HUES48 (cell line): Measurements from ENCODE around the gene E2F4.
A peak's percentile ranks its signal among the peaks of the same experiment; 100 is the strongest.

ENCODE experiments used
- H3K27ac ChIP-seq: one replicate; pipeline ENCODE4 v1.7.0; 2013; ENCODE audit warnings: low read depth, low read length, inconsistent platforms
- H3K27me3 ChIP-seq: 2 replicates; pipeline ENCODE4 v1.6.1; 2013; ENCODE audit warnings: mild to moderate bottlenecking, low read length; ENCODE audit not compliant: control insufficient read depth, insufficient read depth
- H3K36me3 ChIP-seq: 2 replicates; pipeline ENCODE4 v1.6.1; 2013; ENCODE audit warnings: low read length; ENCODE audit not compliant: control insufficient read depth, insufficient read depth
- H3K4me1 ChIP-seq: 2 replicates; pipeline ENCODE4 v1.6.1; 2013; ENCODE audit warnings: mild to moderate bottlenecking, low read length; ENCODE audit not compliant: control insufficient read depth, insufficient read depth
- H3K4me3 ChIP-seq: 2 replicates; pipeline ENCODE4 v1.5.1; 2013; ENCODE audit warnings: mild to moderate bottlenecking, low read depth, low read length
- H3K9ac ChIP-seq: 2 replicates; pipeline ENCODE4 v1.6.1; 2013; ENCODE audit warnings: mild to moderate bottlenecking, low read depth, low read length, moderate library complexity
- H3K9me3 ChIP-seq: 2 replicates; pipeline ENCODE4 v1.6.1; 2013; ENCODE audit warnings: low read length; ENCODE audit not compliant: control insufficient read depth, insufficient read depth

The E2F4 gene, protein sequence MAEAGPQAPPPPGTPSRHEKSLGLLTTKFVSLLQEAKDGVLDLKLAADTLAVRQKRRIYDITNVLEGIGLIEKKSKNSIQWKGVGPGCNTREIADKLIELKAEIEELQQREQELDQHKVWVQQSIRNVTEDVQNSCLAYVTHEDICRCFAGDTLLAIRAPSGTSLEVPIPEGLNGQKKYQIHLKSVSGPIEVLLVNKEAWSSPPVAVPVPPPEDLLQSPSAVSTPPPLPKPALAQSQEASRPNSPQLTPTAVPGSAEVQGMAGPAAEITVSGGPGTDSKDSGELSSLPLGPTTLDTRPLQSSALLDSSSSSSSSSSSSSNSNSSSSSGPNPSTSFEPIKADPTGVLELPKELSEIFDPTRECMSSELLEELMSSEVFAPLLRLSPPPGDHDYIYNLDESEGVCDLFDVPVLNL

DNA sequence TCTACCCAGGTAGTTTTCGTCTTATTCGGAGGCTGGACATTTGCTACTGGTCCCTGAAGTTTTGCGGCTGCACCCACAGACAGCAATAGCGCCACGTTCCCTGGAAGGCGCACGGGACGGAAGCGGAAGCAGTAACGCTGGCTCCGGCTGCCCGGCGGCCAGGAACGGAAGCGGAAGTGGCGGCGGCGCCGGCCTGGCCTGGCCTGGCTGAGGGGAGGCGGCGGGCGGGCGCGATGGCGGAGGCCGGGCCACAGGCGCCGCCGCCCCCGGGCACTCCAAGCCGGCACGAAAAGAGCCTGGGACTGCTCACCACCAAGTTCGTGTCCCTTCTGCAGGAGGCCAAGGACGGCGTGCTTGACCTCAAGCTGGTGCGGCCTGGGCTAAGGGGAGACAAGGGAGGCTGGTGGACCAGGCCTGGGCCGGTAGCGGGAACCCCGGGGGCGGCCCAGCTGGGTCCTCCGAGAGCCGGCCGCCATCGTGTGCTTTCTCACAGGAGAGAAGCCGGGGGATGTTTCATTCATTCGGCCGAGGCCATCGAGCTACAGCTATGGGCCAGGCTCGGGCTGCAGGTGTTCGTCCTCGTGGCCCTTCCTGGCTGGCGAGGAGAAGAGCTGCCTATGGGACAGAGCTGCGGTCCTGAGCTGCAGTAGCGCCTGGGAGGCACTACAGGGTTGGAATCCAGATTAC is at the start of gene E2F4:
Gene E2F4 (plus strand): TSS at position 161 of the 687 bp plus-strand sequence. CDS start 73 bp downstream, at position 234.
- H3K4me1 ChIP-seq = 0 out of 2 replicates have a peak, but pooled peaks cover 7% of the 10 kb centered on the region
- peak within 1 kb of the TSS; percentile 82 for H3K9ac ChIP-seq
- H3K27me3 ChIP-seq = no peaks in the 10 kb centered on the region
- H3K27ac ChIP-seq = peak within 1 kb of the TSS; percentile 44
- H3K9me3 ChIP-seq = no peaks in the 10 kb centered on the region
- peak within 1 kb of the TSS; percentile 95 for H3K4me3 ChIP-seq
- peaks cover 42% of the 10 kb centered on the region for H3K36me3 ChIP-seq

DNA sequence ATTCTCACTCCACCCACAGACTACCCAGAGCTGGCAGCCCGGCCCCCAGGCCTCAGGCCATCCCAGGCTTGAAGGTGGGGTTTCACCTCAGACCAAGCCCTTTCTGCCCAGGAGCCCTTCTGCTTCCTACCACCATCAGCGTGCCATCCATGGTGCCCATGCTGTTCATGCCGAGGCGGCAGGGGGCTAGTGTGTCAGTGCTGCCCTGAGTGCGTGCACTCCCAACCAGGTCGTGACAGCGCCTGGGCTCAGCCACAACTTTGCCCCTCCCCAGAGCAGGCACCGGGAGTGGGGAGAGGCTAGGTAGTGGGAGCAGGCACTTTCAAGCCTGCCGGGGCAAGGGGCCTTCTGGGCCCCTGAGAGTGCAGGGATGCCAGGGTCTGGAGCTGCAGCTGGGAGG is 49.6 kb upstream of the E2F4 start:
- Histone ChIP-seq H3K4me1 (no peaks in the 10 kb centered on the region), H3K27me3 (no peaks in the 10 kb centered on the region), H3K9me3 (no peaks in the 10 kb centered on the region), H3K4me3 (no peak overlapping the region), H3K9ac (no peak overlapping the region), H3K36me3 (peaks cover 94% of the 10 kb centered on the region), H3K27ac (no peak overlapping the region)

DNA sequence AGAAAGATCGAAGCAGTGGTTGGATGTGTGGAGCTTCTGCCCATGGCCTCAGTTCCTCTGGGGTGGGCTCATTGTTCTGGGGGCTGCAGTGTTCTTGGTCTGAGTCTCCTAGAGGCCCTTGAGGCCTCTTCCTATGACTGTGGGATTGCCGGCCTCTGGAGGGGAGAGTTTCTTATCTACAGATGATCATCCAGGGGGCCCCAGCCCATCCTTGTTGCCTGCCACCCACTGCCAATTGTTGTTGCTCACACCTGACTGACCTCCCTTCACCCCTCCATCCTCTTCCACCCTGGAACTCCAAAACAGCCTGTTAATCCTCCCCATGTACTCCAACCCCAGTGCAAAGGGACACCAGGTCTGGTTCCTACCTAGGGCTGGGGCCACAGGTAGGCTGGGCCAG is 47.0 kb upstream of the E2F4 start:
- H3K4me3 ChIP-seq = no peak overlapping the region
- no peaks in the 10 kb centered on the region for H3K9me3 ChIP-seq
- H3K9ac ChIP-seq = no peak overlapping the region
- no peaks in the 10 kb centered on the region for H3K4me1 ChIP-seq
- no peak overlapping the region for H3K27ac ChIP-seq
- peaks cover 5% of the 10 kb centered on the region; the same call in 1 of the 2 replicates for H3K27me3 ChIP-seq
- peaks cover 90% of the 10 kb centered on the region for H3K36me3 ChIP-seq

DNA sequence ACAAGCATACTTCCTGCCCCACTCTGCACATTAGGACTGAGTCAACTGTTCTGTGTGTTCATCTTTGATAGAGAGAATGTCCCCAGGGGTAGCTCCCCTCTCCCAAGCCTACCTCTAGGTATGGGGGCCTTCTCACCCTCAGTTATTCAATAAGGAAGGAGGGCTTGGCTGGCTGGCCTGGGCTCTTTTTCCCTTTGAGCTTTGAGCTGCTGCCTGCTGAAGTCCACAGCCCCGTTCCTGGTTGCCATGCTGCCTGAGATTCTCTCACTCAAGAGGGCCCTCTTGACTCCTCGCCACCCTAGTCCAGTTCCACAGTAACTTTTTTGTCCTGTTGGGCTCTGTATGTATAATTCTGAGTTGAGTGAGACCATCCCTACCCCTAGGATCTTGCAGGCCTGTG is 46.2 kb upstream of the E2F4 start:
- H3K9ac ChIP-seq = no peak overlapping the region
- H3K27me3 ChIP-seq = peaks cover 6% of the 10 kb centered on the region
- no peaks in the 10 kb centered on the region for H3K4me1 ChIP-seq
- H3K9me3 ChIP-seq = no peaks in the 10 kb centered on the region
- H3K27ac ChIP-seq = no peak overlapping the region
- peaks cover 82% of the 10 kb centered on the region for H3K36me3 ChIP-seq
- H3K4me3 ChIP-seq = no peak overlapping the region

DNA sequence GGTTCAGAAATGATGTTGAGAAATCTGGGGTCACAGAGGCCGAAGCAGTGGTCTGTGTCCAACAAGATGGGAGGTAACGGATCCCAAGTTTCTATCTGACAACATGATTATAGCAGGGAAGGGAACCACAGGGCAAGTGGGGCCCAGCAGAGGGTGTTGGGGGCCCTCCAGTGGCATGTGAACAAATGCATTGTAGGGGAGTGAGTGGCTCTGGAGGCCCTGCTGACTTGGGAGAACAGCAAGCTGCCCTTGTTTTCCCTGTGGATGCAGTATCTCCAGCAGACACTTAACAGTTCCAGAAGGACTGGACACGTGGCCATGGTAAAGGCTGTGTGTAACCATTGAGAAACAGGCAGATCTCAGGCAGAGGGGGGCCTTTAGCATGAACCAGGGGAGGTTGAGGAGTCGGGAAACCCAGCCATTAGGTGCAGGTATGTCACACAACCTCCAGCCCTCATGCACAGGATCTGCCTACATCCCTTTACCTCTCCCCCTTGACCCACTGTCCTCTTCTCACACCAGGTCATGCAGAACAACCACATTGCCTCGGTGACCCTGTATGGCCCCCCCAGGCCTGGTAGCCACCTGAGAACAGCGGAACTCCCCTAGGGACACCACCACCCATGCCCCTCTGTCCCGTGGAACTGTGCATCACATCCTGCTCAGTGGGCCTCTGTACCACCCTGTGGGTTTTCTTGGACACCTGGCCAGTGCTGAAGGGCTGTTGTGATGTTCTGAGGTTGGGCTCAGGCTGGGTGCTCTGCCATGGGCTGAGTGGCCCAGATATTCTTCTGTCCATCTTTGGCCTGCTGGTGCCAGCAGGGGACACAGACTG is 45.2 kb upstream of the E2F4 start:
- H3K27ac ChIP-seq = no peak overlapping the region

DNA sequence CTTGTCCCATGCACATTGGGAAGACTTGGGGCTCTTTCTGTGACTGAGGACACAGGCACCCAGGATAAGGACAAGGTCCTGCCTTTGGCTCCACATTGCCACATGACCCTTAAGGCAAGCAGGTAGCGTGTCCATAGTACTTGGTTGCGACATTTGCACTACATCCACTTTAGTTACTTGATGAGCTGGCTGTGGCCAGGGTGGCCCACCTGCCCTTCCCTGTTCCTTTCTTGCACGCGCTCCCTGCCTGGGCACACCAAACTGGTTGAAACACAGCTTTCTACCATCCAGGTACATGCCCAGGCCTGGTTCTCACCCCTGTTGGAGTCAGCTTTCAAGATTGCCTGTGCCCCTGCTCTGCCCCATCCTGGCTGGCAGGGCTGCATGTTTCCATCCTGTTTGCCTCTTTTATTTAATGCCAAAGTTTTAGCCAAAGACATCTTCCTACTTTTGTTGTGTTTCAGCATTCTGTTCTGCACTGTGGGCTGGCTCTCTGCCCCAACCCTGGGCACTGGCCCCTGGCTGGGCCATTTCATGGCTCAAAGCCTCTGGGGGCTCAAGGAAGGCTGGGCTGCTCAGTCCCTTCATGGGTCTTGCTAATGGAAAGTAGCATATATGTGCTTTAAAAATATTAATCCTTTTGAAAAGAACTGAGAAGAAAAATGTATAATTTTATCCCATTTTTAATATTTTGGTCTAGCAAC is 44.4 kb upstream of the E2F4 start:
- H3K4me3 ChIP-seq = no peak overlapping the region
- no peak overlapping the region for H3K9ac ChIP-seq
- H3K27ac ChIP-seq = no peak overlapping the region
- H3K36me3 ChIP-seq = peaks cover 64% of the 10 kb centered on the region
- H3K4me1 ChIP-seq = no peaks in the 10 kb centered on the region; the same call in 1 of the 2 replicates
- H3K27me3 ChIP-seq = peaks cover 25% of the 10 kb centered on the region
- no peaks in the 10 kb centered on the region for H3K9me3 ChIP-seq

More for the DNA sequence above, 45.2 kb upstream of the E2F4 start:
- Histone ChIP-seq H3K9me3 (no peaks in the 10 kb centered on the region), H3K9ac (no peak overlapping the region), H3K27me3 (peaks cover 16% of the 10 kb centered on the region), H3K4me3 (no peak overlapping the region), H3K36me3 (peaks cover 72% of the 10 kb centered on the region), H3K4me1 (no peaks in the 10 kb centered on the region; the same call in 1 of the 2 replicates)

DNA sequence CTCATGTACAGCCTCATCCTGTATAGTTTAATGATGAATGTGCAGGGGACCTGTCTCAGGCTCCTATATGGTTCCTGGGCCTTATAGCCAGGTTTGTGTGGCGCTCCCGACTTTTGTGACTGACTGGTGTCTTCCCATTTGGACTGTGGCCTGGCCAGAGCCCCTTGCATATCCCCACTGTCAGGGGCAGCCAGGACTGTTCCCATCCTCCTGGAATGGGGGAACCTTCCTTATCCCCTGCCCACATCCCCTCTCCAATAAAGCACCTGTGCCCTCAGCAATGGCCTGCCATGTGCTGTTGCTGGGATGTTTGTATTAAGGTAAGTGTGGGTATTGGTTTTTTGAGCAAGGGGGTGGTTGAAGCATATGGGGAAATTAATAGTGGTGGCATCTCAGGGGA is 43.7 kb upstream of the E2F4 start:
- no peaks in the 10 kb centered on the region; the same call in 1 of the 2 replicates for H3K4me1 ChIP-seq
- no peak overlapping the region for H3K9ac ChIP-seq
- no peak overlapping the region for H3K4me3 ChIP-seq
- no peaks in the 10 kb centered on the region for H3K9me3 ChIP-seq
- H3K27me3 ChIP-seq = peaks cover 31% of the 10 kb centered on the region
- peaks cover 57% of the 10 kb centered on the region for H3K36me3 ChIP-seq
- no peak overlapping the region for H3K27ac ChIP-seq

DNA sequence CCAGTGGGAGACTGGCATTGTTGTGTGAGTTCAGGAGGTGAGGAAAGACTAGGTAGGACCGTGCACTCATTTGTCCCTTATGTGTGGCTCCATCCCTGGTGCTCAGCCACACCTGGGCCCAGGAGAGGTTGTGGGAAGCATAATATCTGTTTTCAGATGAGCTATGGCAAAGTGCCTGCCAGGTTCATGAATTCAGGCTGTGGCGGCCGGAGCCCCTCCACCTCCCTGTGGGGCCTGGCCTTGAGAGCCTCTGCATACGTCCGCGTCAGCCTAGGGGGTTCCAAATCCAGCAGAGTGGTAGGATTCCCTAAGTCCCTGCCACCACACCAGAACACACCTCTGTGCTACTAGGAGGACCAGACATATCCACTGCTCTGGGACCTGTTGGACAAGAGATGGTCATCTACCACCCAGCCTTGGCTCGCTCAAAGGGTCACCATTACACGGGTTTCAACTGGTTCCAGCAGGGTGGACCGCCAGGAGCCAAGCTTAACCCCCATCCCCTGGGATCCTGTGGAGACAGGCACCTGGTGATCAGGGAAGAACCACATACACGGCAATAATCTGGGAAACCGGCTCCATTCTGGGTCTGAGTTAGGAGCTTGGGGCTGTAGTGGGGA is 43.2 kb upstream of the E2F4 start:
- peaks cover 53% of the 10 kb centered on the region for H3K36me3 ChIP-seq
- no peak overlapping the region for H3K9ac ChIP-seq
- no peak overlapping the region for H3K27ac ChIP-seq
- H3K27me3 ChIP-seq = peaks cover 36% of the 10 kb centered on the region
- no peak overlapping the region for H3K4me3 ChIP-seq
- H3K9me3 ChIP-seq = no peaks in the 10 kb centered on the region
- no peaks in the 10 kb centered on the region; the same call in 1 of the 2 replicates for H3K4me1 ChIP-seq

DNA sequence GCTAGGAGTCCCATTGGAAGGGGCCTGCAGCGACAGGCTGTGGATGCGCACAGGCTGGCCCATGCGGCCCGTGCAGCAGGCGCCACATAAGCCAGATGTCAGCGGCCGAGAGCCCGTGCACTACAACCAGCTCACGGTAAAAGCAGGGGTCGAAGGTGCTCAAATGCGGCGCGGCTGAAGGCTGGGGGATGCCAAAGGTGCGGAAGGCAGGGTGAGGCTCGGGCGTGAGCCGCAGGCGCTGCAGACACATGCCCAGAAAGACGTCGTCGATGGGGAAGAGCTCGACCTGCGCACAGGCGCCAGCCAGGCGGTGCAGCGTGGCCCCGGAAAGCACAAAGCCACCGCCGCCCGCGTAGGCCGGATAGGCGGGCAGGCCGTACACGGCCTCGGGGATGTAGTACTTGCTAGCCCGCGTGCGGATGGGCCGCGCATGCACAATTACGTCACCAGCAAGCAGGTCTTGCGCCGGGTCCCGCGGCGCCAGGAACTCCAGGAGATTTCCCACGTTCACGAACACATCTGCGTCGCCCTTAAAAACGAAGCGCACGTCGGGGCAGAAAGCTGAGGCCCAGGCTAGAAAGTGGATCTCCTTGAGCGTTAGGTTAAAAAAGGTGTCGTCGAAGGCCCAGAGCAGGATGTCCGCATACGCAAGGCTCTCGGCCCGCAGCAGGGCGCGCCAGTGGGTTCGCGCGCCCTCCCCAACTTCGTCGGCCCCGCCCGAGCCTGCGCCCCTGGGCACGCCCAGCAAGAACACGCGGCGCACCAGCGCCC is 42.5 kb upstream of the E2F4 start:
- peak overlapping the region; percentile 70; the same call in 1 of the 2 replicates for H3K4me3 ChIP-seq
- H3K27ac ChIP-seq = no peak overlapping the region
- peaks cover 47% of the 10 kb centered on the region for H3K36me3 ChIP-seq
- H3K27me3 ChIP-seq = peaks cover 43% of the 10 kb centered on the region
- no peaks in the 10 kb centered on the region; the same call in 1 of the 2 replicates for H3K4me1 ChIP-seq
- H3K9ac ChIP-seq = no peak overlapping the region
- no peaks in the 10 kb centered on the region for H3K9me3 ChIP-seq
